ENCODE data around the gene SLC35E1. TPM values are rescaled to one million over a fixed set of nuclear protein-coding genes. Genes with fewer than 3 reads are reported as not detected.

SLC35E1 gene
- total RNA-seq, 4 donors from 2014 or later: 31.0 to 56.1 (median 42.8) TPM

- H3K27me3 ChIP-seq: no peaks in the 10 kb centered on the region
- in situ Hi-C loops (cut with MboI; ENCODE audit: low pct_ligation_motif_present in 1 of 4, low pct_unique_long_range_greater_than_20kb in 1 of 4, low sequenced_read_pairs in 3 of 4) (no loop called here), intact Hi-C loops (cut with DNase I; ENCODE audit: low total_unique reads) (no loop called here)
- DNase-seq: peak; percentile 60
- no peaks in the 10 kb centered on the region for H3K36me3 ChIP-seq
- no peaks in the 10 kb centered on the region for H3K9me3 ChIP-seq
- peak overlapping the region; percentile 86 to 91 (median 86) for H3K27ac ChIP-seq
- H3K4me3 ChIP-seq: no peak overlapping the region
- H3K4me1 ChIP-seq: peaks cover 21 to 51% (median 31%) of the 10 kb centered on the region in 4 donors
- 50% methylated on average over 1 of the region's 1 CpG for WGBS, 2 donors (ENCODE audit: low coverage in 1 of 2)
- TF ChIP-seq, protein P1, sequence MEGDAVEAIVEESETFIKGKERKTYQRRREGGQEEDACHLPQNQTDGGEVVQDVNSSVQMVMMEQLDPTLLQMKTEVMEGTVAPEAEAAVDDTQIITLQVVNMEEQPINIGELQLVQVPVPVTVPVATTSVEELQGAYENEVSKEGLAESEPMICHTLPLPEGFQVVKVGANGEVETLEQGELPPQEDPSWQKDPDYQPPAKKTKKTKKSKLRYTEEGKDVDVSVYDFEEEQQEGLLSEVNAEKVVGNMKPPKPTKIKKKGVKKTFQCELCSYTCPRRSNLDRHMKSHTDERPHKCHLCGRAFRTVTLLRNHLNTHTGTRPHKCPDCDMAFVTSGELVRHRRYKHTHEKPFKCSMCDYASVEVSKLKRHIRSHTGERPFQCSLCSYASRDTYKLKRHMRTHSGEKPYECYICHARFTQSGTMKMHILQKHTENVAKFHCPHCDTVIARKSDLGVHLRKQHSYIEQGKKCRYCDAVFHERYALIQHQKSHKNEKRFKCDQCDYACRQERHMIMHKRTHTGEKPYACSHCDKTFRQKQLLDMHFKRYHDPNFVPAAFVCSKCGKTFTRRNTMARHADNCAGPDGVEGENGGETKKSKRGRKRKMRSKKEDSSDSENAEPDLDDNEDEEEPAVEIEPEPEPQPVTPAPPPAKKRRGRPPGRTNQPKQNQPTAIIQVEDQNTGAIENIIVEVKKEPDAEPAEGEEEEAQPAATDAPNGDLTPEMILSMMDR (IDR thresholded peaks at IDR 0.05): no peak
- peak; percentile 85 to 90 (median 89) for TF ChIP-seq POLR2AphosphoS5 (IDR thresholded peaks at IDR 0.05)
- peak; percentile 92 for TF ChIP-seq EP300 (IDR thresholded peaks at IDR 0.05; ENCODE audit: low read depth)
These were observed 36.1 kb upstream of the SLC35E1 start for GRCh38 chr19:16608290-16608739.

GRCh38 chr19:16607819-16608218 lies 35.6 kb upstream of the SLC35E1 start:
- in situ Hi-C loops (cut with MboI; ENCODE audit: low pct_ligation_motif_present in 1 of 4, low pct_unique_long_range_greater_than_20kb in 1 of 4, low sequenced_read_pairs in 3 of 4) (no loop called here), intact Hi-C loops (cut with DNase I; ENCODE audit: low total_unique reads) (no loop called here)
- peaks cover 21 to 51% (median 29%) of the 10 kb centered on the region in 4 donors for H3K4me1 ChIP-seq
- H3K9me3 ChIP-seq: no peaks in the 10 kb centered on the region
- TF ChIP-seq, protein P1 (IDR thresholded peaks at IDR 0.05): no peak
- no peak for TF ChIP-seq POLR2A (IDR thresholded peaks at IDR 0.05)
- TF ChIP-seq POLR2AphosphoS5 (IDR thresholded peaks at IDR 0.05): no peak
- TF ChIP-seq EP300 (IDR thresholded peaks at IDR 0.05; ENCODE audit: low read depth): no peak
- H3K27ac ChIP-seq: peak overlapping the region; percentile 86 to 91 (median 86)
- H3K36me3 ChIP-seq: no peaks in the 10 kb centered on the region
- H3K27me3 ChIP-seq: no peaks in the 10 kb centered on the region
- WGBS, 2 donors (ENCODE audit: low coverage in 1 of 2): 85% methylated on average over 12 of the region's 12 CpGs; no CpG with 5 or more reads in 1 of the 2 donors
- DNase-seq: no peak
- H3K4me3 ChIP-seq: no peak overlapping the region

- intact Hi-C loops (cut with DNase I; ENCODE audit: low total_unique reads): no loop called here
These were observed 33.4 kb upstream of the SLC35E1 start for GRCh38 chr19:16605553-16605994.

GRCh38 chr19:16605115-16605514 lies 32.9 kb upstream of the SLC35E1 start:
- Histone ChIP-seq H3K4me3 (no peak overlapping the region), H3K36me3 (no peaks in the 10 kb centered on the region), H3K27ac (peak overlapping the region in 2 of 4 donors; percentile 33 to 44), H3K27me3 (no peaks in the 10 kb centered on the region), H3K9me3 (no peaks in the 10 kb centered on the region), H3K4me1 (peaks cover 21 to 44% (median 29%) of the 10 kb centered on the region in 4 donors)
- WGBS, 2 donors (ENCODE audit: low coverage in 1 of 2): 83 to 100% methylated on average over 2 to 3 of the region's 3 CpGs
- no peak for TF ChIP-seq EP300 (IDR thresholded peaks at IDR 0.05; ENCODE audit: low read depth)
- intact Hi-C loops (cut with DNase I; ENCODE audit: low total_unique reads): no loop called here
- no peak for DNase-seq
- in situ Hi-C loops (cut with MboI; ENCODE audit: low pct_ligation_motif_present in 1 of 4, low pct_unique_long_range_greater_than_20kb in 1 of 4, low sequenced_read_pairs in 3 of 4): no loop called here

More at GRCh38 chr19:16605553-16605994, 33.4 kb upstream of the SLC35E1 start:
- no peak for DNase-seq
- in situ Hi-C loops (cut with MboI; ENCODE audit: low pct_ligation_motif_present in 1 of 4, low pct_unique_long_range_greater_than_20kb in 1 of 4, low sequenced_read_pairs in 3 of 4): no loop called here
- WGBS, 2 donors (ENCODE audit: low coverage in 1 of 2): 61 to 100% methylated on average over 1 to 8 of the region's 8 CpGs
- H3K27me3 ChIP-seq: no peaks in the 10 kb centered on the region
- peaks cover 21 to 46% (median 29%) of the 10 kb centered on the region in 4 donors for H3K4me1 ChIP-seq
- peak overlapping the region in 3 of 4 donors; percentile 33 to 86 (median 44) for H3K27ac ChIP-seq
- H3K36me3 ChIP-seq: no peaks in the 10 kb centered on the region
- TF ChIP-seq POLR2AphosphoS5 (IDR thresholded peaks at IDR 0.05): no peak
- TF ChIP-seq, protein P1 (IDR thresholded peaks at IDR 0.05): no peak
- TF ChIP-seq EP300 (IDR thresholded peaks at IDR 0.05; ENCODE audit: low read depth): no peak
- TF ChIP-seq POLR2A (IDR thresholded peaks at IDR 0.05): no peak
- no peaks in the 10 kb centered on the region for H3K9me3 ChIP-seq
- no peak overlapping the region for H3K4me3 ChIP-seq

DNA sequence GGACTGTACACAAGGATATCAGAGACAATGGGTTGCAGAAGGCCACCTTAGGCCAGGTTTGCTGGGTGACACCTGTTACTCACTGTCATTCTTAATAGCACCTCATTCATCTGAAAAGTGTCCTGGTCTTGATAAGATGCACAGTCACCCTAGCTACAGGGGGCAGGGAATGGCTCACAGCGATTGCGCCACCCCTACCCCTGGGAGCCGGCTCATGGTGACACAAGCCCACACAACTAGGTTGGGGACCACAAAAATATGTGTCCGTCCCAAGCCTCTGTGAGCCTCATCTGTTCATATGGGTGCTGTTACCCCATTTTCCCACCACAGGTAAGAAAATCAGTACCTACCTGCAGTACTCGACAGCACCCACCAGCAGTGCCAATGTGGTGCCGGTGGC lies 32.4 kb upstream of the SLC35E1 start:
- intact Hi-C loops (cut with DNase I; ENCODE audit: low total_unique reads) (no loop called here), in situ Hi-C loops (cut with MboI; ENCODE audit: low pct_ligation_motif_present in 1 of 4, low pct_unique_long_range_greater_than_20kb in 1 of 4, low sequenced_read_pairs in 3 of 4) (no loop called here)
- Histone ChIP-seq H3K9me3 (no peaks in the 10 kb centered on the region), H3K27ac (no peak overlapping the region), H3K4me3 (no peak overlapping the region), H3K4me1 (peaks cover 21 to 44% (median 27%) of the 10 kb centered on the region in 4 donors), H3K36me3 (no peaks in the 10 kb centered on the region), H3K27me3 (no peaks in the 10 kb centered on the region)
- no peak for DNase-seq
- TF ChIP-seq EP300 (IDR thresholded peaks at IDR 0.05; ENCODE audit: low read depth): no peak
- TF ChIP-seq POLR2A (IDR thresholded peaks at IDR 0.05): no peak
- TF ChIP-seq, protein P1 (IDR thresholded peaks at IDR 0.05): no peak
- TF ChIP-seq POLR2AphosphoS5 (IDR thresholded peaks at IDR 0.05): no peak
- 91 to 100% methylated on average over 2 to 6 of the region's 6 CpGs for WGBS, 2 donors (ENCODE audit: low coverage in 1 of 2)

All from transverse colon (tissue), 4 donors.